Prostate gland (tissue), 2 donors: ENCODE results near the gene RNPEP.

ENCODE experiments used
- POLR2A ChIP-seq: fragments of 450-650 bp; IDR thresholded peaks from one replicate; pipeline ENCODE4 v1.6.1; 2016; ENCODE audit warnings: antibody characterized with exemption, mild to moderate bottlenecking
- POLR2AphosphoS5 ChIP-seq: sonication (generic); formaldehyde crosslinking; IDR thresholded peaks from one replicate; pipeline ENCODE4 v1.6.1; 2017; ENCODE audit warnings: antibody characterized with exemption
- TF ChIP-seq, protein P1 (sequence below), 4 experiments: fragments of 200-600 bp in 2 of 4; fragments of 450-650 bp in 2 of 4; sonication (generic) in 2 of 4; IDR thresholded peaks; 1 replicate in 3 of 4; 2 replicates in 1 of 4; pipeline ENCODE4 v1.5.1; 2016 to 2019; ENCODE audit warnings: antibody characterized with exemption in 4 of 4, mild to moderate bottlenecking in 2 of 4, moderate library complexity in 2 of 4

DNA sequence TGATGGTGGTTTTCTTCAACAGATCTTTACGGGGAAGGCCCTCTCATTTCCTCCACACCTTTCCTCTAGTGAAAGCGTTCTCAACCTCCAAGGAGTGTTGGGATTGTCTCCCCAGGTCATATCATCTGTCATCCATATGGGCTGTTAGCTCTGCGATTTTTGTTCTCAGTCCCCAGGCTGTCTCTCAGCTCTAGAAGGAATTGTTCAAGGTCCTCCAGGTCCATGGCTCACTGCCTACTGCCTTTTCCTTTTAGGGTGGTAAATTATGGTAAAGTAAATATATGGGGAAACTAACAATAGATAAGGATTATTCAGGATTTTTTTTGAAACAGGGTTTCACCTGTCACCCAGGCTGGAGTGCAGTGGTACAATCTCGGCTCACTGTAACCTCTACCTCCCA, 65.5 kb downstream of the RNPEP start:
- TF ChIP-seq, protein P1, sequence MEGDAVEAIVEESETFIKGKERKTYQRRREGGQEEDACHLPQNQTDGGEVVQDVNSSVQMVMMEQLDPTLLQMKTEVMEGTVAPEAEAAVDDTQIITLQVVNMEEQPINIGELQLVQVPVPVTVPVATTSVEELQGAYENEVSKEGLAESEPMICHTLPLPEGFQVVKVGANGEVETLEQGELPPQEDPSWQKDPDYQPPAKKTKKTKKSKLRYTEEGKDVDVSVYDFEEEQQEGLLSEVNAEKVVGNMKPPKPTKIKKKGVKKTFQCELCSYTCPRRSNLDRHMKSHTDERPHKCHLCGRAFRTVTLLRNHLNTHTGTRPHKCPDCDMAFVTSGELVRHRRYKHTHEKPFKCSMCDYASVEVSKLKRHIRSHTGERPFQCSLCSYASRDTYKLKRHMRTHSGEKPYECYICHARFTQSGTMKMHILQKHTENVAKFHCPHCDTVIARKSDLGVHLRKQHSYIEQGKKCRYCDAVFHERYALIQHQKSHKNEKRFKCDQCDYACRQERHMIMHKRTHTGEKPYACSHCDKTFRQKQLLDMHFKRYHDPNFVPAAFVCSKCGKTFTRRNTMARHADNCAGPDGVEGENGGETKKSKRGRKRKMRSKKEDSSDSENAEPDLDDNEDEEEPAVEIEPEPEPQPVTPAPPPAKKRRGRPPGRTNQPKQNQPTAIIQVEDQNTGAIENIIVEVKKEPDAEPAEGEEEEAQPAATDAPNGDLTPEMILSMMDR (IDR thresholded peaks at IDR 0.05), result no peak
- TF ChIP-seq POLR2AphosphoS5, result no peak
- no peak for TF ChIP-seq POLR2A
